HG02943 (cell line): ENCODE data around the gene SFSWAP.
"Not testable (repeated sequence)": the region's sequence is repeated elsewhere in the genome, so short reads cannot be mapped to it uniquely, and the experiment has no call there.

Experiments
- ATAC-seq: cut with Tn5 transposase; IDR thresholded peaks from one replicate; pipeline ENCODE4 v1.9.1; 2021; ENCODE audit warnings: mild to moderate bottlenecking, low read depth, moderate library complexity; ENCODE audit not compliant: unreplicated experiment

SFSWAP gene

GRCh38 chr12:131801254-131801866 is 90.5 kb downstream of the SFSWAP start:
- no peak for ATAC-seq

DNA sequence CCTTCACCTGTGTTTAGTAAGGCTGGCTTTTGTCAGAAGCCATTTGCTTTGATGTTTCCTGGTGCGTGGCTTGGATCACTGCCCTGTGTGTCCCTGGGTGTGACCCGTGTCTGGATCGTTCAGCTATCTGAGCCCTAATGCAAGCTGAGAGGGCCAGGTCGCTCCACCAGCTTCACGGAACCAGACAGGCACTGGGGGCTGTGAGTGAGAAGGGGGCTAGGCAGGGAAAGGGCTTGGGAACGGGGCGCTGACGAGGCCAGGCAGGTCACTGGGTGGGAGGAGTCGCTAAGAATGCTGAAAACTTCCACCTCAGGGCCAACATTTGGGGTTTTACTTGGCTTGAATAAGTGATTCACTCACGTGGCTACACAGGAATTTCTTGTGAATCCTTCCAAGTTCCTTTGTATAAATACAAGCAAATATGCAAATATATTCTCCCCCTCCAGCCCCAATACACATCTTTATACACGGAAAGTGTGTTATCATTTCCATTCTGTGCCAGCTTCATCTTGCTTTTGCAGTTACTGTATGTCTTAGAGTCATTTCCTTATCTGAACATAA is 93.2 kb downstream of the SFSWAP start:
- no peak for ATAC-seq

DNA sequence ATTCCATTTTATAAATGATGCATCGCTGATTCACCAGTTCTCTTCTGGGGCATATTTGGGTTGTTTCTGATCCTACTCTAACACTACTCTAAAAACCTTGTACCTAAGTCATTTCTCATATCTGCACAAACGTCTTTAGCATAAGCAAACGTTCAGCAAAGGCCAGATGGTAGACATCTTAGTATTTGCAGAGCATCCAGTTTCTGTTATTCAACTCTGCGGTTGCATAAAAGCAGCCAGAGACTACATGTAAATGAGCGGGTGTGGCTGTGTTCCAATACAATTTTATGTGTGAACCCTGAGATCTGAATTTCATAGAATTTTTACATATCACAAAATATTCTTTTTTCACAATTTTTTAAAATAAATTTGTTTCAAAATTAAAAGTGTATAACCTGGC is 94.5 kb downstream of the SFSWAP start:
- no peak for ATAC-seq

- ATAC-seq: no peak
Measured at GRCh38 chr12:131806674-131807073, 95.8 kb downstream of the SFSWAP start.

GRCh38 chr12:131808744-131809371 is 98.0 kb downstream of the SFSWAP start:
- ATAC-seq: no peak

GRCh38 chr12:131809476-131810254 is 98.8 kb downstream of the SFSWAP start:
- not testable (repeated sequence) for ATAC-seq

DNA sequence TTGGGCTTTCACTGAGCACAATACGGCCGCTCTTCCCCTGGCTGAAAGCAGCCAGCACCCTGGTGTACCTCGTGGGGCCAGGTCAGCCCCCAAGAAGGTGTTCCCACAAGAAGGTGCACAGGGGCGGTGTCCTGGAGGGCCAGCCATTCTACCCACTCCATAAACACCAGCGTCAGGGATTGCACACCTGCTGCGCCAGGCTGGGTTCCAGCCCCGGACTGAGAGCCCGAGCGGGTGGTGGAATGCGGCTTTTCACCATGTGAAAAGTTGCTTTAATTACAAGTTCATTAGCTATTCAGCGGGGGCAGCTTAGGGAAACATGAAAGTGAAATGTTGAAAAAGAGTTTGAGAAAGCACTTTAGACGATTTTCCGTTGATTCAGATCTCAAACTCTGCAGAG is 99.8 kb downstream of the SFSWAP start:
- ATAC-seq: no peak

DNA sequence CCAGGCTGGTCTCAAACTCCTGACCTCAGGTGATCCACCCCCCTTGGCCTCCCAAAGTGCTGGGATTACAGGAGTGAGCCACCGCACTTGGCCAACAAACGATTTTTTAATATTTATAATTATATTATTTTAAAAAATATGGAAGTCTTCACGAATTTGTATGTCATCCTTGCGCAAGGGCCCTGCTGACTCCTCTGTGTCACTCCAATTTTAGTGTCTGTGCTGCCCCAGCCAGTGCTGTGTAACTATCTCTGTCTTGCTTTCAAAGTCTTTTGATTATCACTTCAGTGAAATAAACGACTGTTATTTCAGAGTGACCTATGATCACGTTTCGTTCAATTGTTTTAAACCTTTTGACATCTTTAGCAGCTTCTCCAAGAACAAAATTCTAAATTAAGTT is 104.2 kb downstream of the SFSWAP start:
- ATAC-seq: no peak

GRCh38 chr12:131816495-131816894 is 105.6 kb downstream of the SFSWAP start:
- ATAC-seq: no peak

GRCh38 chr12:131817241-131817640 is 106.4 kb downstream of the SFSWAP start:
- no peak for ATAC-seq

DNA sequence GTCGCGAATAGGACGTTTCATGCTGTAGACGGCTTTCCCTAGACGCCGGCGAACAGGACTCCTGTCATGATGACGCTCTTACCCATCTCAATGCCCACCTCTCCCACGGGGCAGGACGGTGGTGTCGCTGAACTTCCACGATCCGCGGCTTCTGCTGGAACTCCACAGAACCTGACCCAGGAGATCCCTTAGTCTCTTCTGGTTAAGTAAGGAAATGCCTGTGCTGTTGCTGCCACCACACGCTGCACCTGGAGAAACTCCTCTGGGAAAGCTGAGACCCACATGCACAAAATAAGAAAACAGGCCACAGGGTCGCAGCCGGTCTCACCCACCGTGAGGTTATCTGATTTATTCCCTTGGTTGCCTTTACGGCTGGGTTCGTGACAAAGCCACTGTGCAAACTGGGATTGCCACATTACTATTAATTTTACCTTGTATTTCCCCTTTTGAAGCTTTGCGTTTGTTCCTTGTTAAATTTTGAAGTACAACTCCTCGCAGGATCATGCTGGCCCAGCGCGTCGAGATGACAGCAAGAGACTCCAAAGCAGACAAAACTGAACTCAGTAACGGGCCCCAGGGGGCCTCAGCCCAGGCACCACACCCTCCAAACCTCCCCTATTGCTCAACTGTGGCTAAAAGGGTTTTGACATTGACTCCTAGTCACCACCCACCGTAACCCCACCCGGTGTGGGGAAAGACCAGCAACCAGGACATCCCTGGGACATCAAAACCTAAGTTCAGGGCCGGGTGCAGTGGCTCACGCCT is 108.1 kb downstream of the SFSWAP start:
- ATAC-seq: no peak

GRCh38 chr12:131824450-131824849 is 113.6 kb downstream of the SFSWAP start:
- no peak for ATAC-seq

GRCh38 chr12:131825146-131825892 is 114.4 kb downstream of the SFSWAP start:
- ATAC-seq: no peak

- no peak for ATAC-seq
Measured at GRCh38 chr12:131826097-131826928, 115.4 kb downstream of the SFSWAP start.

- no peak for ATAC-seq
Measured at GRCh38 chr12:131827961-131828534, 117.2 kb downstream of the SFSWAP start, which contains the start of gene MMP17. Gene MMP17, plus strand, starts transcription at chr12:131828393. Its CDS starts 102 bp downstream, at chr12:131828495.

GRCh38 chr12:131828671-131829355 is 117.9 kb downstream of the SFSWAP start:
- no peak for ATAC-seq

- no peak for ATAC-seq
Measured at GRCh38 chr12:131829356-131829747, 118.5 kb downstream of the SFSWAP start.

GRCh38 chr12:131829791-131830334 is 119.0 kb downstream of the SFSWAP start:
- ATAC-seq: no peak
